A549 (cell line): ENCODE data around the gene POLR2E.

Experiments
- CTCF ChIP-seq: fragments of >200 bp; sonication (Bioruptor Twin); formaldehyde crosslinking; IDR thresholded peaks from 3 replicates; pipeline ENCODE4 v1.5.1; 2016
- JUN ChIP-seq, 2 experiments: fragments of >200 bp; sonication (Bioruptor Twin); formaldehyde crosslinking; IDR thresholded peaks; 2 replicates in 1 of 2; 3 replicates in 1 of 2; pipeline ENCODE4 v1.6.1; 2016 to 2017
- MAX ChIP-seq: IDR thresholded peaks from 2 replicates; pipeline ENCODE4 v1.6.1; 2012
- POLR2A ChIP-seq: IDR thresholded peaks from 2 replicates; pipeline ENCODE4 v1.6.1; 2012; ENCODE audit warnings: mild to moderate bottlenecking, low read length
- REST ChIP-seq: fragments of 200-600 bp; sonication (generic); IDR thresholded peaks from 2 replicates; pipeline ENCODE4 v1.6.1; 2016; ENCODE audit warnings: antibody characterized with exemption, mild to moderate bottlenecking, moderate library complexity

GRCh38 chr19:1079566-1080111 lies 15.5 kb downstream of the POLR2E start:
- TF ChIP-seq POLR2A = no peak
- TF ChIP-seq MAX = no peak
- TF ChIP-seq CTCF = no peak
- no peak for TF ChIP-seq JUN (IDR thresholded peaks at IDR 0.05)
- no peak for TF ChIP-seq REST
